ENCODE data around the gene PLAGL1.

GRCh38 chr6:143969077-143969476 lies 39.0 kb downstream of the PLAGL1 start:
- TF ChIP-seq CTCF (conservative IDR thresholded peaks at IDR 0.05; ENCODE audit: low read length) (no peak), EZH2phosphoT487 (IDR thresholded peaks at IDR 0.05; ENCODE audit: borderline replicate concordance) (no peak)

All from Loucy (cell line).